ENCODE results near the gene CAPN11.

The CAPN11 gene

GRCh38 chr6:44154067-44154466, 4.6 kb upstream of the CAPN11 start:
- Histone ChIP-seq H3K79me2 (ENCODE audit: low read length) (no peaks in the 10 kb centered on the region), H2AFZ (ENCODE audit: low read depth, low read length) (no peak overlapping the region), H3K4me1 (ENCODE audit: low read length) (peaks cover 4% of the 10 kb centered on the region), H3K9ac (ENCODE audit: low read length) (no peak overlapping the region), H3K4me2 (ENCODE audit: low read length) (no peak overlapping the region), H3K9me3 (ENCODE audit: insufficient read depth, low read length) (no peaks in the 10 kb centered on the region), H3K36me3 (replicated peaks; ENCODE audit: low read depth, low read length) (peaks cover 3% of the 10 kb centered on the region), H3K4me3 (ENCODE audit: low read length) (no peak overlapping the region), H3K27me3 (ENCODE audit: low read depth, low read length) (no peaks in the 10 kb centered on the region), H4K20me1 (ENCODE audit: insufficient read depth, low read length) (no peaks in the 10 kb centered on the region; the same call in 1 of the 2 replicates), H3K27ac (ENCODE audit: low read length) (no peak overlapping the region)
- TF ChIP-seq CTCF (IDR thresholded peaks at IDR 0.05; ENCODE audit: low read depth, low read length) (no peak), EZH2phosphoT487 (IDR thresholded peaks at IDR 0.05; ENCODE audit: low read depth) (no peak)

GRCh38 chr6:44156494-44157151, 2.0 kb upstream of the CAPN11 start:
- Histone ChIP-seq H3K79me2 (ENCODE audit: low read length) (no peaks in the 10 kb centered on the region), H3K4me3 (ENCODE audit: low read length) (no peak overlapping the region), H3K9ac (ENCODE audit: low read length) (no peak overlapping the region), H3K4me1 (ENCODE audit: low read length) (peaks cover 1% of the 10 kb centered on the region), H3K27me3 (ENCODE audit: low read depth, low read length) (peaks cover 4% of the 10 kb centered on the region), H3K36me3 (replicated peaks; ENCODE audit: low read depth, low read length) (no peaks in the 10 kb centered on the region), H3K4me2 (ENCODE audit: low read length) (no peak overlapping the region), H3K9me3 (ENCODE audit: insufficient read depth, low read length) (no peaks in the 10 kb centered on the region), H4K20me1 (ENCODE audit: insufficient read depth, low read length) (no peaks in the 10 kb centered on the region), H3K27ac (ENCODE audit: low read length) (no peak overlapping the region), H2AFZ (ENCODE audit: low read depth, low read length) (no peak overlapping the region)
- no peak for TF ChIP-seq CTCF (IDR thresholded peaks at IDR 0.05; ENCODE audit: low read depth, low read length)
- no peak for TF ChIP-seq EZH2phosphoT487 (IDR thresholded peaks at IDR 0.05; ENCODE audit: low read depth)

- no peaks in the 10 kb centered on the region for H3K9me3 ChIP-seq (ENCODE audit: insufficient read depth, low read length)
- H3K27me3 ChIP-seq (ENCODE audit: low read depth, low read length): peaks cover 9% of the 10 kb centered on the region
- no peak overlapping the region for H3K9ac ChIP-seq (ENCODE audit: low read length)
- no peaks in the 10 kb centered on the region for H3K79me2 ChIP-seq (ENCODE audit: low read length)
- no peaks in the 10 kb centered on the region for H3K4me1 ChIP-seq (ENCODE audit: low read length)
- H3K27ac ChIP-seq (ENCODE audit: low read length): no peak overlapping the region
- no peak for TF ChIP-seq EZH2phosphoT487 (IDR thresholded peaks at IDR 0.05; ENCODE audit: low read depth)
- TF ChIP-seq CTCF (IDR thresholded peaks at IDR 0.05; ENCODE audit: low read depth, low read length): no peak
- no peak overlapping the region for H2AFZ ChIP-seq (ENCODE audit: low read depth, low read length)
- no peak overlapping the region for H3K4me2 ChIP-seq (ENCODE audit: low read length)
- no peaks in the 10 kb centered on the region for H4K20me1 ChIP-seq (ENCODE audit: insufficient read depth, low read length)
- H3K4me3 ChIP-seq (ENCODE audit: low read length): no peak overlapping the region
- no peaks in the 10 kb centered on the region for H3K36me3 ChIP-seq (replicated peaks; ENCODE audit: low read depth, low read length)
Observed at GRCh38 chr6:44157152-44157521, 1.5 kb upstream of the CAPN11 start.

GRCh38 chr6:44161997-44162338, 3.3 kb downstream of the CAPN11 start:
- Histone ChIP-seq H3K4me2 (ENCODE audit: low read length) (no peak overlapping the region), H3K9ac (ENCODE audit: low read length) (no peak overlapping the region), H3K27me3 (ENCODE audit: low read depth, low read length) (peaks cover 45% of the 10 kb centered on the region)

More at GRCh38 chr6:44161997-44162338, 3.3 kb downstream of the CAPN11 start:
- H3K79me2 ChIP-seq (ENCODE audit: low read length): no peaks in the 10 kb centered on the region
- H3K4me3 ChIP-seq (ENCODE audit: low read length): no peak overlapping the region
- H3K9me3 ChIP-seq (ENCODE audit: insufficient read depth, low read length): no peaks in the 10 kb centered on the region
- H4K20me1 ChIP-seq (ENCODE audit: insufficient read depth, low read length): no peaks in the 10 kb centered on the region
- no peak overlapping the region for H2AFZ ChIP-seq (ENCODE audit: low read depth, low read length)
- H3K36me3 ChIP-seq (replicated peaks; ENCODE audit: low read depth, low read length): no peaks in the 10 kb centered on the region
- no peak overlapping the region for H3K27ac ChIP-seq (ENCODE audit: low read length)
- no peaks in the 10 kb centered on the region for H3K4me1 ChIP-seq (ENCODE audit: low read length)
- no peak for TF ChIP-seq CTCF (IDR thresholded peaks at IDR 0.05; ENCODE audit: low read depth, low read length)
- TF ChIP-seq EZH2phosphoT487 (IDR thresholded peaks at IDR 0.05; ENCODE audit: low read depth): no peak

All from OCI-LY3 (cell line).